ENCODE results near the gene CDK3. TPM values are rescaled to one million over a fixed set of nuclear protein-coding genes. Genes with fewer than 3 reads are reported as not detected.
A peak's percentile ranks its signal among the peaks of the same experiment; 100 is the strongest.

Gene CDK3
- total and polyA plus RNA-seq, 5 experiments from 2014 or later, result 0.16 to 12.5 (median 0.64) TPM

GRCh38 chr17:76019833-76020467 is 19.3 kb downstream of the CDK3 start:
- POLR2A ChIA-PET, result interaction anchor here (0.7 to 5.1 kb wide), 5 partner anchors 10 to 84 kb away, joined by 3 to 40 read pairs (median 6); partner anchors contain the start of gene EXOC7
- Mint-ChIP-seq H3K27ac (peak overlapping the region in 9 of 10 donors; percentile 6 to 86 (median 44)), H3K4me1 (peaks cover 7 to 34% (median 21%) of the 10 kb centered on the region in 4 donors), H3K27me3 (no peaks in the 10 kb centered on the region), H3K36me3 (no peaks in the 10 kb centered on the region), H3K9me3 (no peaks in the 10 kb centered on the region), H3K4me3 (peak overlapping the region in 2 of 10 donors; percentile 6 to 54)
- ATAC-seq (no peak), DNase-seq (no peak)

DNA sequence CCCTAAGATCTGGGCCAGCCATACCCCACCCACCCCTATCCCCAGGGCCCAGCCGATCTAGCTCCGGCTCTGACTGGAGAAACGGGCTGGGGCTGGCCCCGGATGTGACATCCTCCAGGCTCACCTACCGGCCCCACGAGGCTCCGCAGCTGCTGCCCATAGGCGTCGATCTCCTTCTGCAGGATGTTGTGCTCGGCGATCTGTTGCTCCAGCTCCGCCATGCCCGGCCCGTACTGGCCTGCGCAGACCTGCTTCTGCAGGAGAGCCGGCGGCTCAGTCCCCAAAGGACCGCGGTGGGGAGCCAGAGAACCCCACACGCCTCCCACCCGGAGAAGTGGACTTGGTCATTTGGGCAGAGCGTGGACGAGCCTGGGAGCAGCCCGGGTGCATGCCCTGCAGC is 21.6 kb downstream of the CDK3 start:
- POLR2A ChIA-PET, result interaction anchor here (5.1 kb wide), 1 partner anchor 7 kb away, joined by 40 read pairs; no protein-coding TSS in a partner anchor
- H3K9me3 Mint-ChIP-seq, result no peaks in the 10 kb centered on the region
- no peaks in the 10 kb centered on the region for H3K36me3 Mint-ChIP-seq
- H3K4me1 Mint-ChIP-seq, result peaks cover 10 to 37% (median 23%) of the 10 kb centered on the region in 4 donors
- H3K4me3 Mint-ChIP-seq, result peak overlapping the region in 1 of 10 donors; percentile 27
- DNase-seq, result no peak
- ATAC-seq, result no peak
- H3K27me3 Mint-ChIP-seq, result no peaks in the 10 kb centered on the region
- H3K27ac Mint-ChIP-seq, result peak overlapping the region in 2 of 10 donors; percentile 69 to 76

DNA sequence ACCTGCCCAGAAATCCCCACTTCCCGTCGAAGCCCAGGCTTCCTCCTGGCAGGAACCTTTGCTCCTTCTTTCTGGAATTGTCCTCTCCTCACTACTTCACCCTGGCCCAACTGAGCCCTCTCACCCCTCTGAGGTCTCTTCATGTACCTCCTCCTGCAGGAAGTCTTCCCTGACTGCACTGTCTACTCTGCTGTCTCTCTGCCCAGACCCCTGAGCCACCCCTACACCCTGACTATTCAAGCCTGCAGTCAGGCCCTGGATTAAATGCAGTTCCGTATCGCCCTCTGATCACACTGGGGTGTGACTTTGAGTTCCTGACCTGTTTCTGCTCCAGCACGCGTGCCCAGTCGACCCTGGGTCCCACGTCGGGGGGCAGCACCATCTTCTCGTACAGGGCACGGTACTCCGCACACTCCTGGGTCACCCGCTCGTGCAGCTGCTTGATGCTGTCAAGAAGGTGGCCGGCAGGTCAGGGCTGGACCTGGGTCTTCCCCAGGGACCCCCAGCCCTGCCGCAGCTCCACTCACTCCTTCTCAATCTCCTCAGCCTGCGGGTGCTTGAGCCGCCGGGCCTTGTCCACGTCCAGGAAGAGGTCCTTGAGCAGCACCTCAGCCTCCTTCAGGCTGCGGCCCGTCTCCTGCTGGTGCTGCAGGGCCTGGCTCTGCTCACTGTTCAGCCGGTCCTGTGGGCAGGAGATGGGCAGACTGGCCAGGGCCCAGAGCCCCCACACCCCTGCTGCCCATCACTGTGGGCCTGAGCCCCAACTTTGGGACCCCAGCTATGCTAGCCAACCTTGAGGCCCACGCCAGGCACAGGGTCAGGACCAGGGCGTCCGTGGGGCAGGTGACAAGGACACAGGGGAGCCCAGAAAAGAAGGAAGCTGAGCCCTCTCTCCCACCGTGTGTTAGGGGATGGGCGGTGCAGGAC is 22.6 kb downstream of the CDK3 start:
- H3K4me3 Mint-ChIP-seq, result peak overlapping the region in 1 of 10 donors; percentile 65
- H3K27ac Mint-ChIP-seq, result peak overlapping the region; percentile 39 to 91 (median 72)
- no peaks in the 10 kb centered on the region for H3K9me3 Mint-ChIP-seq
- peaks cover 12 to 44% (median 29%) of the 10 kb centered on the region in 4 donors for H3K4me1 Mint-ChIP-seq
- no peak for DNase-seq
- ATAC-seq, result no peak
- POLR2A ChIA-PET, result interaction anchor here (0.7 to 1.0 kb wide), 3 partner anchors 9 to 98 kb away, joined by 3 to 4 read pairs (median 3); no protein-coding TSS in a partner anchor
- no peaks in the 10 kb centered on the region for H3K36me3 Mint-ChIP-seq
- H3K27me3 Mint-ChIP-seq, result no peaks in the 10 kb centered on the region

GRCh38 chr17:76023900-76024237 is 23.2 kb downstream of the CDK3 start:
- DNase-seq, result no peak
- no peak for ATAC-seq
- H3K4me3 Mint-ChIP-seq, result no peak overlapping the region
- H3K36me3 Mint-ChIP-seq, result no peaks in the 10 kb centered on the region
- no peaks in the 10 kb centered on the region for H3K9me3 Mint-ChIP-seq
- H3K4me1 Mint-ChIP-seq, result peaks cover 12 to 50% (median 36%) of the 10 kb centered on the region in 4 donors
- POLR2A ChIA-PET, result interaction anchor here (1.0 kb wide), 2 partner anchors 9 kb away, joined by 3 read pairs; no protein-coding TSS in a partner anchor
- no peaks in the 10 kb centered on the region for H3K27me3 Mint-ChIP-seq
- H3K27ac Mint-ChIP-seq, result peak overlapping the region in 1 of 10 donors; percentile 82

GRCh38 chr17:76024353-76024752 is 23.7 kb downstream of the CDK3 start:
- no peaks in the 10 kb centered on the region for H3K9me3 Mint-ChIP-seq
- H3K4me1 Mint-ChIP-seq, result peaks cover 15 to 55% (median 41%) of the 10 kb centered on the region in 4 donors
- no peaks in the 10 kb centered on the region for H3K27me3 Mint-ChIP-seq
- H3K4me3 Mint-ChIP-seq, result no peak overlapping the region
- ATAC-seq, result no peak
- peak overlapping the region in 8 of 10 donors; percentile 11 to 86 (median 82) for H3K27ac Mint-ChIP-seq
- no peak for DNase-seq
- H3K36me3 Mint-ChIP-seq, result no peaks in the 10 kb centered on the region
- POLR2A ChIA-PET, result interaction anchor here (1.0 kb wide), 2 partner anchors 8 to 10 kb away, joined by 3 read pairs; no protein-coding TSS in a partner anchor

DNA sequence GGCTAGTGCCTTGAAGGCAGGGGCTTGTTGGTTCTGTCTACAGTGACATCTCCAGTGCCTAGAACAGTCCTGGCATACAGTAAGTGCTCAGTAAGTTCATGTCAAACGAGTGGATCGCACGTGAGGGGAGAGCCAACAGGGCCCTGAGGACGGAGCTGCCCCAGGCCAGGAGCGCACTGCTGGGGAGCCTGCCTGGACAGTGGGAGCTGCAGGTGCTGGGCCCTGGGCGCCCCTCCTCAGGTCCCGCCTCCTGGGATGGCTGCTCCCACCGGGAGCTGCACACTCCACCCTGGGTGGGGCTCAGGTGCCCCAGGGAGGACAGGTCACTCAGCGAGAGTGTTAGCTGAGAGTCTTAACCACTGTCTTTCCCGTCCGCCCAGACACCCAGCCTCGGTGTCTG is 24.6 kb downstream of the CDK3 start:
- no peaks in the 10 kb centered on the region for H3K9me3 Mint-ChIP-seq
- no peak overlapping the region for H3K4me3 Mint-ChIP-seq
- H3K27ac Mint-ChIP-seq, result peak overlapping the region in 6 of 10 donors; percentile 67 to 86 (median 82)
- no peak for ATAC-seq
- peaks cover 20 to 57% (median 43%) of the 10 kb centered on the region in 4 donors for H3K4me1 Mint-ChIP-seq
- DNase-seq, result no peak
- POLR2A ChIA-PET, result no interaction called here
- no peaks in the 10 kb centered on the region for H3K27me3 Mint-ChIP-seq
- H3K36me3 Mint-ChIP-seq, result no peaks in the 10 kb centered on the region

DNA sequence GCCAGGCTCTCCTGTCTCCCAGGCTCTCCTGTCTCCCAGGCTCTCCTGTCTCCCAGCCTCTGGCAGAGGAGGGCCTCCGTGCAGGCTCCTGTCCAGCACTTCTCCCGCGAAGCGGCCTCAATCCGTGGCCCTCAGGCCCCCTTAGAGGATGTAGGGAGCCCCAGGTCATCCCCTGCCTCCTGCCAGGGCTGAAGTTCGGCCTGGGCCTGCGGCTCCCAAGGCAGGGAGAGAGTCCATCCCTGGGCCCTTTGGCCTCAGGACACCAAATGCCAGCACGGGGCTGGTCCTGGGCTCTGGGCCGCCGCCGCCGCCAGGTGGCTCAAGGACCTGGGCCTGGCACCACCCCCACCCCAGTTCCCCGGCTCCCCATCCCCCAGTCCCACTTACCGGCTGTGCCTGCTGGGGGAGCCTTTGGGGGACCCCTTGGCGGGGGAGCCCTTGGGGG is 26.1 kb downstream of the CDK3 start:
- ATAC-seq (no peak), DNase-seq (no peak)
- Mint-ChIP-seq H3K9me3 (no peaks in the 10 kb centered on the region), H3K4me1 (peaks cover 20 to 66% (median 43%) of the 10 kb centered on the region in 4 donors), H3K27ac (peak overlapping the region in 6 of 10 donors; percentile 18 to 70 (median 64)), H3K4me3 (peak overlapping the region in 1 of 10 donors; percentile 39), H3K36me3 (no peaks in the 10 kb centered on the region), H3K27me3 (no peaks in the 10 kb centered on the region)
- POLR2A ChIA-PET, result interaction anchor here (0.6 to 0.9 kb wide), 2 partner anchors 45 kb away, joined by 3 read pairs; partner anchors contain the start of gene SRP68

GRCh38 chr17:76027159-76027839 is 26.6 kb downstream of the CDK3 start, which contains the start of gene EVPL:
Gene EVPL (minus strand): TSS chr17:76027306. CDS start chr17:76027198, 108 bp downstream.
- H3K4me1 Mint-ChIP-seq, result peaks cover 20 to 69% (median 43%) of the 10 kb centered on the region in 4 donors
- POLR2A ChIA-PET, result interaction anchor here (0.6 to 1.0 kb wide), 4 partner anchors 14 to 46 kb away, joined by 3 to 6 read pairs (median 3); partner anchors contain the start of gene SRP68
- no peaks in the 10 kb centered on the region for H3K9me3 Mint-ChIP-seq
- H3K4me3 Mint-ChIP-seq, result peak within 1 kb of the TSS in 3 of 10 donors; percentile 50 to 93 (median 83)
- H3K36me3 Mint-ChIP-seq, result no peaks in the 10 kb centered on the region
- peak within 1 kb of the TSS; percentile 69 to 100 (median 100) for H3K27ac Mint-ChIP-seq
- no peak for DNase-seq
- ATAC-seq, result no peak
- no peaks in the 10 kb centered on the region for H3K27me3 Mint-ChIP-seq

GRCh38 chr17:76032073-76032779 is 31.6 kb downstream of the CDK3 start:
- H3K36me3 Mint-ChIP-seq, result no peaks in the 10 kb centered on the region
- H3K27me3 Mint-ChIP-seq, result no peaks in the 10 kb centered on the region
- H3K4me3 Mint-ChIP-seq, result no peak overlapping the region
- POLR2A ChIA-PET, result interaction anchor here (0.6 to 3.5 kb wide), 6 partner anchors 8 to 118 kb away, joined by 3 to 25 read pairs (median 4); partner anchors contain the start of genes EXOC7 and SRP68
- ATAC-seq (no peak), DNase-seq (no peak)
- H3K27ac Mint-ChIP-seq, result peak overlapping the region in 8 of 10 donors; percentile 9 to 76 (median 62)
- H3K9me3 Mint-ChIP-seq, result no peaks in the 10 kb centered on the region
- H3K4me1 Mint-ChIP-seq, result peaks cover 12 to 80% (median 43%) of the 10 kb centered on the region in 4 donors

DNA sequence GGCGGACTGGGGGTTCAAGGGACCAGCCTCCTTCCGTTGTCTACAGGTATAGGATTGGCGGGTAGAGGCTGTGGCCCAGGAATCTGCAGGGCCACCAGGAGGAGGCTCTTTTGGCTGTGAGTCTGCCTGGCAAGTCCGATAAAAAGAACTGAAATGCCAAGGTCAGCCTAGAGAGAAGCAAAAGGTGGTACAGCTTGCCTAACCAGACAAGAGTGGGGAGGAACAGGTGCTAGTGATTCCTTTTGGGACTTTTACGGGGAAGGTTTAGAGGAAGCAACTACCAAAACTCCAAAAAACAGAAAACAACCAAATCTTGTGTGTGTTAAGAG is 32.1 kb downstream of the CDK3 start:
- H3K4me1 Mint-ChIP-seq, result peaks cover 15 to 79% (median 43%) of the 10 kb centered on the region in 4 donors
- ATAC-seq, result no peak
- H3K27ac Mint-ChIP-seq, result peak overlapping the region in 6 of 10 donors; percentile 2 to 61 (median 34)
- DNase-seq, result no peak
- no peaks in the 10 kb centered on the region for H3K9me3 Mint-ChIP-seq
- no peaks in the 10 kb centered on the region for H3K27me3 Mint-ChIP-seq
- H3K4me3 Mint-ChIP-seq, result no peak overlapping the region
- POLR2A ChIA-PET, result interaction anchor here (0.6 to 1.5 kb wide), 3 partner anchors 9 to 71 kb away, joined by 3 to 4 read pairs (median 3); partner anchors contain the start of gene EXOC7
- H3K36me3 Mint-ChIP-seq, result peaks cover 0 to 3% (median 1%) of the 10 kb centered on the region in 3 donors

- Mint-ChIP-seq H3K27me3 (no peaks in the 10 kb centered on the region), H3K27ac (peak overlapping the region in 9 of 10 donors; percentile 10 to 72 (median 57)), H3K9me3 (no peaks in the 10 kb centered on the region), H3K36me3 (peaks cover 0 to 7% (median 1%) of the 10 kb centered on the region in 3 donors), H3K4me1 (peaks cover 15 to 75% (median 41%) of the 10 kb centered on the region in 4 donors), H3K4me3 (peak overlapping the region in 1 of 10 donors; percentile 16)
- DNase-seq, result no peak
- POLR2A ChIA-PET, result interaction anchor here (0.9 to 1.5 kb wide), 3 partner anchors 9 to 70 kb away, joined by 3 to 4 read pairs (median 4); partner anchors contain the start of gene EXOC7
- no peak for ATAC-seq
These were observed 32.5 kb downstream of the CDK3 start for GRCh38 chr17:76033139-76033538.

All from naive thymus-derived CD8-positive, alpha-beta T cell (primary cell).